GM12878 (cell line): Measurements from ENCODE around the gene MPPED1. TPM values are rescaled to one million over a fixed set of nuclear protein-coding genes. Genes with fewer than 3 reads are reported as not detected.

ENCODE experiments used
- BCL3 ChIP-seq: IDR thresholded peaks from 2 replicates; pipeline ENCODE4 v1.6.1; 2011; ENCODE audit warnings: borderline replicate concordance, low read depth, mild to moderate bottlenecking, moderate library complexity, low read length; ENCODE audit not compliant: insufficient read depth, poor library complexity, severe bottlenecking
- CEBPZ ChIP-seq: fragments of 150-350 bp; IDR thresholded peaks from 2 replicates; pipeline ENCODE4 v1.6.1; 2016; ENCODE audit warnings: low read depth, low read length
- CHD2 ChIP-seq: IDR thresholded peaks from 2 replicates; pipeline ENCODE4 v1.6.1; 2011; ENCODE audit warnings: low read depth, low read length, improper control_type of control experiment, borderline replicate concordance
- CUX1 ChIP-seq: IDR thresholded peaks from 2 replicates; pipeline ENCODE4 v1.6.1; 2012; ENCODE audit warnings: improper control_type of control experiment, low read depth, low read length; ENCODE audit not compliant: insufficient replicate concordance
- E2F8 ChIP-seq: fragments of 450-650 bp; IDR thresholded peaks from 2 replicates; pipeline ENCODE4 v1.6.1; 2018; ENCODE audit warnings: mild to moderate bottlenecking, low read depth, moderate library complexity; ENCODE audit not compliant: partially characterized antibody
- MYB ChIP-seq: fragments of 150-350 bp; IDR thresholded peaks from 2 replicates; pipeline ENCODE4 v1.6.1; 2014; ENCODE audit warnings: mild to moderate bottlenecking, low read depth, low read length, borderline replicate concordance
- RCOR1 ChIP-seq: conservative IDR thresholded peaks from 2 replicates; pipeline ENCODE4 v1.6.1; 2012; ENCODE audit warnings: low read depth, low read length, improper control_type of control experiment
- REST ChIP-seq: IDR thresholded peaks from 2 replicates; pipeline ENCODE4 v1.6.1; 2012; ENCODE audit warnings: mild to moderate bottlenecking, low read depth, low read length
- STAT3 ChIP-seq: IDR thresholded peaks from 2 replicates; pipeline ENCODE4 v1.6.1; 2011; ENCODE audit warnings: low read depth, low read length, improper control_type of control experiment
- TBL1XR1 ChIP-seq: IDR thresholded peaks from 2 replicates; pipeline ENCODE4 v1.6.1; 2012; ENCODE audit warnings: low read depth, low read length, improper control_type of control experiment
- YBX1 ChIP-seq: fragments of 450-650 bp; IDR thresholded peaks from 2 replicates; pipeline ENCODE4 v1.6.1; 2016; ENCODE audit warnings: antibody characterized with exemption
- ZNF207 ChIP-seq: fragments of 450-650 bp; IDR thresholded peaks from 2 replicates; pipeline ENCODE4 v1.6.1; 2014; ENCODE audit warnings: antibody characterized with exemption, mild to moderate bottlenecking, borderline replicate concordance
- ZNF622 ChIP-seq: fragments of 450-650 bp; IDR thresholded peaks from 2 replicates; pipeline ENCODE4 v1.6.1; 2017; ENCODE audit warnings: mild to moderate bottlenecking, inconsistent platforms
- polyA plus RNA-seq, 11 experiments: library from polyadenylated mRNA; depleted of rRNA in 4 of 11; unstranded in 6 of 11; stranded (reverse) in 5 of 11; fragments of >200 nt; fragmentation: Nextera tagmentation in 4 of 11; fragmentation: Illumina TruSeq in 1 of 11; extraction: Ambion mirVana in 4 of 11; extraction: Trizol in 1 of 11; gene quantifications; 1 replicate in 1 of 11; 2 replicates in 10 of 11; pipeline versions ENCODE4 v1.2.1 to v1.2.3, GENCODE V29; 2011 to 2016; ENCODE audit warnings: inconsistent platforms in 2 of 11, missing spikeins in 2 of 11, low read depth in 1 of 11
- total RNA-seq, 4 experiments: library from RNA; depleted of rRNA in 3 of 4; stranded (reverse); fragments of >200 nt in 3 of 4; fragmentation: Illumina TruSeq in 1 of 4; extraction: Trizol in 1 of 4; gene quantifications; 2 replicates each; pipeline versions ENCODE4 v1.2.1 to v1.2.3, GENCODE V29; 2013 to 2021

The MPPED1 gene
- total and polyA plus RNA-seq, 10 of the 15 experiments (the other 5 are each of a cell fraction or from before 2014, with no cell fraction given) = 0.11 TPM; not detected in 9

- TF ChIP-seq REST (no peak), ZNF207 (no peak), CUX1 (no peak), STAT3 (no peak), CHD2 (no peak), YBX1 (no peak), ZNF622 (no peak), MYB (no peak), E2F8 (no peak), TBL1XR1 (no peak), CEBPZ (no peak), BCL3 (peak; percentile 47), RCOR1 (no peak)
Observed at GRCh38 chr22:43520632-43521039, 108.8 kb downstream of the MPPED1 start (continued).
